NCI-H748 treated with DMSO at 0.1 percent for 48 hours (cell line): ENCODE measurements around the gene HOXC9.

Experiments
- DNase-seq: peaks from one replicate; lab custom pipeline; 2025; lab: John Stamatoyannopoulos, UW

Gene HOXC9

GRCh38 chr12:53976172-53976822, 23.7 kb upstream of the HOXC9 start:
- no peak for DNase-seq

GRCh38 chr12:53976823-53977595, 23.0 kb upstream of the HOXC9 start:
- DNase-seq, result no peak

GRCh38 chr12:53977596-53978445, 22.1 kb upstream of the HOXC9 start:
- DNase-seq, result no peak

- no peak for DNase-seq
Measured at GRCh38 chr12:53978477-53979356, 21.2 kb upstream of the HOXC9 start.

GRCh38 chr12:53980104-53980801, 19.7 kb upstream of the HOXC9 start:
- DNase-seq, result no peak

- no peak for DNase-seq
Measured at GRCh38 chr12:53980802-53981496, 19.0 kb upstream of the HOXC9 start.

GRCh38 chr12:53981634-53982565, 18.1 kb upstream of the HOXC9 start:
- no peak for DNase-seq

GRCh38 chr12:53982648-53983567, 17.1 kb upstream of the HOXC9 start:
- no peak for DNase-seq

- no peak for DNase-seq
Measured at GRCh38 chr12:53983568-53983949, 16.4 kb upstream of the HOXC9 start.

GRCh38 chr12:53983950-53984572, 15.9 kb upstream of the HOXC9 start:
- DNase-seq, result no peak

GRCh38 chr12:53984901-53985691, 14.9 kb upstream of the HOXC9 start, which contains the start of gene HOXC10:
Gene HOXC10, plus strand, starts transcription at chr12:53985146. Its CDS starts 114 bp downstream, at chr12:53985260.
- peak; percentile 80 for DNase-seq

GRCh38 chr12:53985692-53985993, 14.3 kb upstream of the HOXC9 start:
- DNase-seq, result no peak

- DNase-seq, result no peak
Measured at GRCh38 chr12:53985994-53986685, 13.8 kb upstream of the HOXC9 start.

- no peak for DNase-seq
Measured at GRCh38 chr12:53986686-53987483, 13.1 kb upstream of the HOXC9 start.

GRCh38 chr12:53987787-53988230, 12.2 kb upstream of the HOXC9 start:
- no peak for DNase-seq
